NCI-H1417 (cell line): Measurements from ENCODE around the gene SURF1.
A peak's percentile ranks its signal among the peaks of the same experiment; 100 is the strongest.
"Not testable (repeated sequence)": the region's sequence is repeated elsewhere in the genome, so short reads cannot be mapped to it uniquely, and the experiment has no call there.

Experiments
- DNase-seq, 3 experiments: peaks; one replicate each; lab custom pipeline; 2025; lab: John Stamatoyannopoulos, UW

SURF1 gene

GRCh38 chr9:133344979-133345378 lies 11.3 kb downstream of the SURF1 start:
- no peak for DNase-seq

- DNase-seq: no peak
Observed at GRCh38 chr9:133344071-133344470, 12.2 kb downstream of the SURF1 start.

GRCh38 chr9:133342570-133342969 lies 13.7 kb downstream of the SURF1 start:
- DNase-seq: no peak

- no peak for DNase-seq
Observed at GRCh38 chr9:133342069-133342406, 14.2 kb downstream of the SURF1 start.

GRCh38 chr9:133341369-133342068 lies 14.8 kb downstream of the SURF1 start:
- no peak for DNase-seq

- no peak for DNase-seq
Observed at GRCh38 chr9:133340916-133341315, 15.4 kb downstream of the SURF1 start.

GRCh38 chr9:133340256-133340655 lies 16.0 kb downstream of the SURF1 start:
- DNase-seq: no peak

- DNase-seq: no peak
Observed at GRCh38 chr9:133339641-133340040, 16.6 kb downstream of the SURF1 start.

- DNase-seq: peak; percentile 83 to 97 (median 96)
Observed at GRCh38 chr9:133335924-133336811, 20.1 kb downstream of the SURF1 start, which contains the start of gene SURF6. Gene SURF6 (minus strand): TSS chr9:133336188. CDS start chr9:133336132, 56 bp downstream.

GRCh38 chr9:133334888-133335287 lies 21.4 kb downstream of the SURF1 start:
- DNase-seq: not testable (repeated sequence)

GRCh38 chr9:133334161-133334560 lies 22.1 kb downstream of the SURF1 start:
- DNase-seq: peak in 2 of 3 experiments; percentile 25 to 37

GRCh38 chr9:133333566-133333965 lies 22.7 kb downstream of the SURF1 start:
- DNase-seq: no peak

- DNase-seq: no peak
Observed at GRCh38 chr9:133333011-133333410, 23.3 kb downstream of the SURF1 start.

GRCh38 chr9:133332381-133332730 lies 23.9 kb downstream of the SURF1 start:
- no peak for DNase-seq

GRCh38 chr9:133331641-133332380 lies 24.5 kb downstream of the SURF1 start:
- no peak for DNase-seq

GRCh38 chr9:133331221-133331620 lies 25.1 kb downstream of the SURF1 start:
- no peak for DNase-seq

- DNase-seq: peak in 1 of 3 experiments; percentile 34
Observed at GRCh38 chr9:133329306-133330156, 26.8 kb downstream of the SURF1 start.

- DNase-seq: no peak
Observed at GRCh38 chr9:133327834-133328484, 28.3 kb downstream of the SURF1 start.

- not testable (repeated sequence) for DNase-seq
Observed at GRCh38 chr9:133327021-133327420, 29.3 kb downstream of the SURF1 start.

GRCh38 chr9:133323991-133324703 lies 32.1 kb downstream of the SURF1 start:
- DNase-seq: no peak
